ENCODE data around the gene RPS4Y2.

Gene RPS4Y2

DNA sequence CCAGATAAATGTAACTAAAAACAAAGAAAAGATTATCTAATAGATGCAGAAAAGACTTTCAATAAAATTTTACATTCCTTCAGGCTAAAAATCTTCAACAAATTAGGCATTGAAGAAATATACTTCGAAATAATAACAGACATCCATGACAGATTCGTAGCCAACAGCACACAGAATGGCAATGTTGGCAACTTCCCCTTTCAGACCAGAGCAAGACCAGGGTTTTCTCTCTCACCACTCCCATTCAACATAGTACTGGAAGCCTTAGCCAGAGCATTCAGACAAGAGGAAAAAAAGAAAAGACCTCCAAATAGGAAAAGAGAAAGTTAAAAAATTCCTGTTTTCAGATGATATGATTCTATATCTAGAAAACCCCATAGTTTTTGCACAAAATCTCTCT is 61.2 kb downstream of the RPS4Y2 start:
- DNase-seq (ENCODE audit: low read depth, low spot score): no peak
- no peak overlapping the region for H3K27ac ChIP-seq
